Measurements from ENCODE around the gene PPARGC1A. TPM values are rescaled to one million over a fixed set of nuclear protein-coding genes. Genes with fewer than 3 reads are reported as not detected.

PPARGC1A gene
- total and polyA plus RNA-seq, 4 donors = 7.7 to 34.6 (median 16.3) TPM

DNA sequence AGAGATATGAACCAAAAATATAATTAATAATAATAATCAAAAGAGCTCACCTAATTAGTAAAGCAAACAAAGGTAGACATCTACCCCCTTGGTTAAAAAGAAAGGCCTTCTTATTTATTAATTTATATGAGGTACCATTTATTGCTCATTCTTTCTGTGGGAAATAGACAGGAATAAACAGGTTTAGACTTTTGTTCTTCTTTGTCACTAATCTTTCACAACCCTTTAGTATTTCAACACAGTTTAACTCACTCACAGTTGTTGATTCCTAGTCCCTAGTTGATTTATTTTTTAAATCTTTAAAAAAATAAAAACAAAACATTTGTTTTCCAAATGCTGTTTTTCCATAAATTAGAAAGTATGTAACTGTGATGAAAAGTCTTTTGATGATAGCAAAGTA is 5.6 kb downstream of the PPARGC1A start (continued):
- peak in 1 of 2 donors; percentile 22 for TF ChIP-seq RXRA (IDR thresholded peaks at IDR 0.05)
- no peak for TF ChIP-seq TAF1 (conservative IDR thresholded peaks at IDR 0.05)
- no peak for TF ChIP-seq GABPA (IDR thresholded peaks at IDR 0.05 in 1 of 2, conservative IDR thresholded peaks at IDR 0.05 in 1 of 2)
- no peak for TF ChIP-seq YY1 (IDR thresholded peaks at IDR 0.05)
- TF ChIP-seq FOXA1 (IDR thresholded peaks at IDR 0.05) = no peak
- TF ChIP-seq JUND (IDR thresholded peaks at IDR 0.05) = peak in 1 of 2 donors; percentile 34

DNA sequence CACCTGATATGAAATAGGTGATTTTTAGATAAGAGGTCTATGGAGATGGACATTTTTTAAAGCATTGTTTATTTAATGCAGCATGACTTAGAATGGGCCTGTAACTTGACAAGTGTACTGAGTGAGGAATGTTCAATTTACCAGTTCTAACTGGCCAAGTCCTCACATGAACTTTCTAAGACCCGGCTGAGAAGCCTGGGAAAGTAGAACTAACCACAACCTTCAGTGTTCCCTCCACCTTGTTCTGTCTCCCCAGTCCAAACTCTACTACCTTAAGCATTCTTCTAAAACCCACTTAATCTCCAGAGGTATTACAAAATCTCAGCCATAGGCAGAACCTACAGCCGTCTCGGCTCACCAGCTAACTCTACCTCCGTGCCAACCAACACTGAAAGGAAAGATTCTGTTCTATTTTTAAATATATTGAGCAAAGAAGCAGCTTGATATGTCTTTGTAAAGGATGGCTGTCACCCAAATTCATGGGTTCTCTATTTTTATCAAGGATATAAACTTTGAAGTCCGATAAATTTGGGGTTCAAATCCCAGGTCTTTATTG is 6.8 kb downstream of the PPARGC1A start:
- WGBS = 75% methylated on average over 5 of the region's 5 CpGs
- no peak overlapping the region for H3K4me3 ChIP-seq (ENCODE audit: low read depth in 1 of 3, low read length in 3 of 3)
- H3K4me1 ChIP-seq (ENCODE audit: control insufficient read depth in 4 of 4, insufficient read depth in 4 of 4, low read length in 3 of 4) = peaks cover 6 to 54% (median 14%) of the 10 kb centered on the region in 4 donors

More for the DNA sequence above, 6.8 kb downstream of the PPARGC1A start:
- TF ChIP-seq, protein P1, sequence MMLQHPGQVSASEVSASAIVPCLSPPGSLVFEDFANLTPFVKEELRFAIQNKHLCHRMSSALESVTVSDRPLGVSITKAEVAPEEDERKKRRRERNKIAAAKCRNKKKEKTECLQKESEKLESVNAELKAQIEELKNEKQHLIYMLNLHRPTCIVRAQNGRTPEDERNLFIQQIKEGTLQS (IDR thresholded peaks at IDR 0.05) = no peak
- TF ChIP-seq, protein P2, sequence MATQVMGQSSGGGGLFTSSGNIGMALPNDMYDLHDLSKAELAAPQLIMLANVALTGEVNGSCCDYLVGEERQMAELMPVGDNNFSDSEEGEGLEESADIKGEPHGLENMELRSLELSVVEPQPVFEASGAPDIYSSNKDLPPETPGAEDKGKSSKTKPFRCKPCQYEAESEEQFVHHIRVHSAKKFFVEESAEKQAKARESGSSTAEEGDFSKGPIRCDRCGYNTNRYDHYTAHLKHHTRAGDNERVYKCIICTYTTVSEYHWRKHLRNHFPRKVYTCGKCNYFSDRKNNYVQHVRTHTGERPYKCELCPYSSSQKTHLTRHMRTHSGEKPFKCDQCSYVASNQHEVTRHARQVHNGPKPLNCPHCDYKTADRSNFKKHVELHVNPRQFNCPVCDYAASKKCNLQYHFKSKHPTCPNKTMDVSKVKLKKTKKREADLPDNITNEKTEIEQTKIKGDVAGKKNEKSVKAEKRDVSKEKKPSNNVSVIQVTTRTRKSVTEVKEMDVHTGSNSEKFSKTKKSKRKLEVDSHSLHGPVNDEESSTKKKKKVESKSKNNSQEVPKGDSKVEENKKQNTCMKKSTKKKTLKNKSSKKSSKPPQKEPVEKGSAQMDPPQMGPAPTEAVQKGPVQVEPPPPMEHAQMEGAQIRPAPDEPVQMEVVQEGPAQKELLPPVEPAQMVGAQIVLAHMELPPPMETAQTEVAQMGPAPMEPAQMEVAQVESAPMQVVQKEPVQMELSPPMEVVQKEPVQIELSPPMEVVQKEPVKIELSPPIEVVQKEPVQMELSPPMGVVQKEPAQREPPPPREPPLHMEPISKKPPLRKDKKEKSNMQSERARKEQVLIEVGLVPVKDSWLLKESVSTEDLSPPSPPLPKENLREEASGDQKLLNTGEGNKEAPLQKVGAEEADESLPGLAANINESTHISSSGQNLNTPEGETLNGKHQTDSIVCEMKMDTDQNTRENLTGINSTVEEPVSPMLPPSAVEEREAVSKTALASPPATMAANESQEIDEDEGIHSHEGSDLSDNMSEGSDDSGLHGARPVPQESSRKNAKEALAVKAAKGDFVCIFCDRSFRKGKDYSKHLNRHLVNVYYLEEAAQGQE (IDR thresholded peaks at IDR 0.05) = no peak
- no peak for TF ChIP-seq YY1 (IDR thresholded peaks at IDR 0.05)
- TF ChIP-seq RAD21 (IDR thresholded peaks at IDR 0.05) = no peak
- TF ChIP-seq SP1 (IDR thresholded peaks at IDR 0.05) = no peak
- TF ChIP-seq, protein P3, sequence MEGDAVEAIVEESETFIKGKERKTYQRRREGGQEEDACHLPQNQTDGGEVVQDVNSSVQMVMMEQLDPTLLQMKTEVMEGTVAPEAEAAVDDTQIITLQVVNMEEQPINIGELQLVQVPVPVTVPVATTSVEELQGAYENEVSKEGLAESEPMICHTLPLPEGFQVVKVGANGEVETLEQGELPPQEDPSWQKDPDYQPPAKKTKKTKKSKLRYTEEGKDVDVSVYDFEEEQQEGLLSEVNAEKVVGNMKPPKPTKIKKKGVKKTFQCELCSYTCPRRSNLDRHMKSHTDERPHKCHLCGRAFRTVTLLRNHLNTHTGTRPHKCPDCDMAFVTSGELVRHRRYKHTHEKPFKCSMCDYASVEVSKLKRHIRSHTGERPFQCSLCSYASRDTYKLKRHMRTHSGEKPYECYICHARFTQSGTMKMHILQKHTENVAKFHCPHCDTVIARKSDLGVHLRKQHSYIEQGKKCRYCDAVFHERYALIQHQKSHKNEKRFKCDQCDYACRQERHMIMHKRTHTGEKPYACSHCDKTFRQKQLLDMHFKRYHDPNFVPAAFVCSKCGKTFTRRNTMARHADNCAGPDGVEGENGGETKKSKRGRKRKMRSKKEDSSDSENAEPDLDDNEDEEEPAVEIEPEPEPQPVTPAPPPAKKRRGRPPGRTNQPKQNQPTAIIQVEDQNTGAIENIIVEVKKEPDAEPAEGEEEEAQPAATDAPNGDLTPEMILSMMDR (IDR thresholded peaks at IDR 0.05; ENCODE audit: low read depth, low read length, missing input control) = no peak
- no peak for TF ChIP-seq NR2F2 (IDR thresholded peaks at IDR 0.05)
- TF ChIP-seq, protein P4, sequence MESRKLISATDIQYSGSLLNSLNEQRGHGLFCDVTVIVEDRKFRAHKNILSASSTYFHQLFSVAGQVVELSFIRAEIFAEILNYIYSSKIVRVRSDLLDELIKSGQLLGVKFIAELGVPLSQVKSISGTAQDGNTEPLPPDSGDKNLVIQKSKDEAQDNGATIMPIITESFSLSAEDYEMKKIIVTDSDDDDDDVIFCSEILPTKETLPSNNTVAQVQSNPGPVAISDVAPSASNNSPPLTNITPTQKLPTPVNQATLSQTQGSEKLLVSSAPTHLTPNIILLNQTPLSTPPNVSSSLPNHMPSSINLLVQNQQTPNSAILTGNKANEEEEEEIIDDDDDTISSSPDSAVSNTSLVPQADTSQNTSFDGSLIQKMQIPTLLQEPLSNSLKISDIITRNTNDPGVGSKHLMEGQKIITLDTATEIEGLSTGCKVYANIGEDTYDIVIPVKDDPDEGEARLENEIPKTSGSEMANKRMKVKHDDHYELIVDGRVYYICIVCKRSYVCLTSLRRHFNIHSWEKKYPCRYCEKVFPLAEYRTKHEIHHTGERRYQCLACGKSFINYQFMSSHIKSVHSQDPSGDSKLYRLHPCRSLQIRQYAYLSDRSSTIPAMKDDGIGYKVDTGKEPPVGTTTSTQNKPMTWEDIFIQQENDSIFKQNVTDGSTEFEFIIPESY (IDR thresholded peaks at IDR 0.05) = no peak
- no peak for TF ChIP-seq RXRA (IDR thresholded peaks at IDR 0.05)
- no peak for TF ChIP-seq GABPA (IDR thresholded peaks at IDR 0.05 in 1 of 2, conservative IDR thresholded peaks at IDR 0.05 in 1 of 2)
- TF ChIP-seq EGR1 (IDR thresholded peaks at IDR 0.05; ENCODE audit: low read depth in 2 of 2) = no peak
- TF ChIP-seq JUND (IDR thresholded peaks at IDR 0.05) = no peak
- TF ChIP-seq FOXA1 (IDR thresholded peaks at IDR 0.05) = no peak
- TF ChIP-seq FOXA2 (IDR thresholded peaks at IDR 0.05) = no peak
- TF ChIP-seq, protein P5, sequence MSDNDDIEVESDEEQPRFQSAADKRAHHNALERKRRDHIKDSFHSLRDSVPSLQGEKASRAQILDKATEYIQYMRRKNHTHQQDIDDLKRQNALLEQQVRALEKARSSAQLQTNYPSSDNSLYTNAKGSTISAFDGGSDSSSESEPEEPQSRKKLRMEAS (IDR thresholded peaks at IDR 0.05) = no peak
- H3K9me3 ChIP-seq (ENCODE audit: control insufficient read depth in 4 of 4, low read length in 3 of 4) = no peaks in the 10 kb centered on the region
- H3K36me3 ChIP-seq (ENCODE audit: control insufficient read depth in 4 of 4, insufficient read depth in 3 of 4, low read depth in 1 of 4, low read length in 3 of 4) = no peaks in the 10 kb centered on the region
- no peaks in the 10 kb centered on the region for H3K27me3 ChIP-seq (ENCODE audit: control insufficient read depth in 4 of 4, insufficient read depth in 4 of 4, low read length in 3 of 4)
- no peak overlapping the region for H3K9ac ChIP-seq (ENCODE audit: low read depth in 1 of 2, low read length in 2 of 2)
- no peak for DNase-seq (ENCODE audit: low spot score)
- H3K27ac ChIP-seq (ENCODE audit: low read depth in 1 of 2, low read length in 2 of 2) = peak overlapping the region; percentile 95

Measured in liver (tissue), 9 donors.